GM18508 (cell line): Measurements from ENCODE around the gene PML.

Experiments used
- ATAC-seq: cut with Tn5 transposase; IDR thresholded peaks from one replicate; pipeline ENCODE4 v1.9.1; 2021; ENCODE audit warnings: moderate number of reproducible peaks; ENCODE audit not compliant: insufficient read depth, unreplicated experiment

PML gene

DNA sequence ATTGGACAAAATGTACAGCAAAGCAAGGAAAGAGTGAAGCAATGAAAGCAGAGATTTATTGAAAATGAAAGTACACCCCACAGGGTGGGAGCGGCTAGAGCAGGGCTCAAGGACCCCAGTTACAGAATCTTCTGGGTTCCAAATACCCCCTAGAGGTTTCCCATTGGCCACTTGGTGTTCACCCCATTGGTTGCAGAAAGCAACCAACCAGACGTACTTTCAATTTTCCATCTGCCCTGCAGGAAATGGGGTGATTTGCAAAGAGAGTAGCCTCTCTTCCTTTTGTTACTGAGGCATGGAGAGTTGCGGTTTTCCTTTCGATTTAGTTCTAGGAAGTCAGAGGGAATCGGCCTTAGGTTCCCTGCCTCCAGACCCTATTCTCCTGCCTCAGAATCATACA lies 2.4 kb downstream of the PML start:
- no peak for ATAC-seq

DNA sequence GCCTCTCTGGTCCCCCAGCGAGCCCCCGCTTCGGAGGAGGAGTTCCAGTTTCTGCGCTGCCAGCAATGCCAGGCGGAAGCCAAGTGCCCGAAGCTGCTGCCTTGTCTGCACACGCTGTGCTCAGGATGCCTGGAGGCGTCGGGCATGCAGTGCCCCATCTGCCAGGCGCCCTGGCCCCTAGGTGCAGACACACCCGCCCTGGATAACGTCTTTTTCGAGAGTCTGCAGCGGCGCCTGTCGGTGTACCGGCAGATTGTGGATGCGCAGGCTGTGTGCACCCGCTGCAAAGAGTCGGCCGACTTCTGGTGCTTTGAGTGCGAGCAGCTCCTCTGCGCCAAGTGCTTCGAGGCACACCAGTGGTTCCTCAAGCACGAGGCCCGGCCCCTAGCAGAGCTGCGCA lies 3.5 kb downstream of the PML start:
- ATAC-seq = no peak

DNA sequence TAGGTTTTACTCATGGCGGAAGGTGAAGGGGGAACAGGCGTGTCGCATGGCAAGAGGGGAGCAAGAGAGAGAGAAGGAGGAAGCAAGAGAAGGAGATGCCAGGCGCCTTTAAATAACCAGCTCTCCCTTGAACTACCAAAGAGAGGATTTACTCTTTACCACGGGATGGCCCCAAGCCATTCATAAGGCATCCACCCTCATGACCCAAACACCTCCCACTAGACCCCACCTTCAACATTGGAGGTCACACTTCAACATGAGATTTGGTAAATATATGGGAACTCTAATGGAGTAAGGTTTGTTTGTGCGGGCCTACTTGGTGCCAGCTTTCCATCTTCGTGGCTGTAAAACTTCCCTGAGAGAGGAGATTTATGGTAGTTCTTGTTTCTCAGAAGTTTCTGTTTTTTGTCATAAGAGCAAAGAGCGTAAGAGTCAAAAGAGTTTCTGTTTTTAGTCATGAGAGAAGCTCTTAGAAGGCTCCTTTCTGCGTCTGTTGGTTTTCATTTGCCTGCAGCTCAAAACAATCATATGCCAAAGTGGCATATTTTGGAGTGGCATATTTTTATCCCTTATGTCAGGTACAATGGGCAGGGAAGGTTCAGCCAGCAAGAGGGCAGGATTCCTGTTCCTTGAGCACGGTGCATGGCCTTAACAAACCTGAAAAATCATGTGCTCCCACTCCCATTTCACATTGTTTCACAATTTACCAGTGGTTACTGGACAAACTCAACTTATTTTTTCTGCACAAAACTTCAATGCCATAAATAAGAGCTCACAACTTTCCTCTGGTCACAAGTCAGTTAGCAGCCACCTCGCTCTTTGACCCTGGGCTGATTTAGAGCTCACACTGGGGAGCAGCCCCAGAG lies 12.5 kb downstream of the PML start:
- no peak for ATAC-seq

DNA sequence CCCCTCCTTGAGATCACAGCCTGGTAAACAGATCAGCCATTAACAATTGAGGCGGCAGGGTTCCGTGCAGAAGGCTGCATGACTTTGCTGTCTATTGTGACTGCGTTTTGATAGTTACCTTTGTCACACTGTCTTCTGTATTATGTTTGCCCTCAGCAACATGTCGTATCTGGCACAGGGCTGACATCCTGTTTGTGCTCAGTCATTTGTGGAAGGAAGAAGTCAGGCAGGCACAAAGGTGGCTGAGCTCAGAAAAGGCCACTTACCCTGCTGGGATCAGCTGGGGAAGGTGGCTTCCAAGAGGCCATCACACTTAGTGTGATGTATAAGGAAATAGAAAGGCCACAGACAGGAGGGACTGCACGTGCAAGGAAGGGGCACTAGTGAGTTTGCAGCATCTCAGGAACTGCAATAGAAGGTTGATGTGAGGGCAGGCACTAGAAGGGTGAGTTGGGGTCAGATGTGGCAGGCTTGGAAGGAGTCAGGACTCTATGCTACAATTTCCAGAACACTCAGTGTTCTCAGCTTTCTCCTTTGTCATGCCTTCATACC lies 13.4 kb downstream of the PML start:
- no peak for ATAC-seq

DNA sequence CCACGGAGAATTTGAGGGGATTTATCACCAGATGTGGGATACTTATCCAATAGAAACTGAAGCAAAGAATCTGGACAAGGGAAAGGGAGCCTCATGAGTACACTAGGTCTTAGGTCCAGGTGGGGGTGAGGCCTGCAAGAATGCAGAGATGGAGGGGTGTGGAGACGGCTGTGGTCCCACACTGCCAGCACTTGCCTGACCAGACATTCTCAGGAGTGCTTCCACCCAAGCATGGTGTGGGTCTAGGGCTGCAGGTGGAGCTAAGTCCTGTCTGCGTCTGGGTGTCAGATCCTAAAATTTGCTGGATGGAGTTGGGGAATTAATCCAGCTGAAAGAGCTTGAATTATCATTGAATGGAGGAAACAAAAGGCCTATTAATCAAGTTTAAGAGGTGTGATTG lies 14.4 kb downstream of the PML start:
- no peak for ATAC-seq

DNA sequence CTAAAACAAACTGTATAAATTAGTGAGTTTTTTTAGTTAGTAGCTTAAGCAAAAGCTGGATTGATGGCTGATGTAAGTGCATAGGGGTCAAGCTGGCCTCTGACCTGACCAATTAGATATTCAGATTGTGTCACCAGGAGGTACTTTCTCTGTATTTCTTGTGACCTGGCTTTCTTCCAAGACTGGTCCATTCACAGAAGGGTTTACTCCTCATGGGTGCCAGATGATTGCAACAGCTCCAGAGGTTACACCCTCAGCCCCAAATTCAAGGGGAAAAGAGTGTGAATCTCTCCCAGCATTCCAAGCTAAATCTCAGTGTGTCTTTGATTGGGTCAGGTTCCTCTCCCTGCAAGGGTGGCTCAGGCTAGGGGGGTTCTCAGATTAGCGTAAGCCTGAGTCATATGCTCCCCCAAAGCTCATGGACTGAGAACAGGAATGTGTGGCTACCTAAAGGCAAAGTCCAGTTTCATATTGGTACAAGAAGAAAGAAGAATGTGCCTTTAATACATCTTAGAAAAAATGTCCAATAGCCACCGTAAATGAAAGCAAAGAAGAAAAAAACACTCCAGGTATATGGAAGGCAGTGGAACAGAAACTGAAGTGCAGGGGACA lies 16.5 kb downstream of the PML start:
- ATAC-seq = no peak

DNA sequence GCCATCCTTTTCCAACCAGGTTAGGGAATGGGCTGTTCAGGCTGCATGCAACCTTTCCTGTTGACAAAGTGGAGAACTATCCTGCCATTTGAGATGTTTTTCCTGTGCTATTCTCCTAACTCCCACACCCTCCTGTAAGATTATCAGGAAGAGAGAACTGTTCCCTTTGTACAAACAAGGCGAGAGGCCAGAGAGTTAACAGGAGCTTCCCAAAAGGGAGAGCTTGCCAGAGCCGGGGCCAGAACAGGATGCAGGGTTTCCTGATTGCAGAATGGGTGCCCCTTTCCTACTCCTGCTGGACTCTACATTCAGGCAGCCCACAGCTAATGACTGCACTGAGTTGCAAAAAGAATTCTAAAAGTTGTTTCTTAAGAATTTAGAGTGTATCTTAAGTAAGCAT lies 17.1 kb downstream of the PML start:
- ATAC-seq = no peak

DNA sequence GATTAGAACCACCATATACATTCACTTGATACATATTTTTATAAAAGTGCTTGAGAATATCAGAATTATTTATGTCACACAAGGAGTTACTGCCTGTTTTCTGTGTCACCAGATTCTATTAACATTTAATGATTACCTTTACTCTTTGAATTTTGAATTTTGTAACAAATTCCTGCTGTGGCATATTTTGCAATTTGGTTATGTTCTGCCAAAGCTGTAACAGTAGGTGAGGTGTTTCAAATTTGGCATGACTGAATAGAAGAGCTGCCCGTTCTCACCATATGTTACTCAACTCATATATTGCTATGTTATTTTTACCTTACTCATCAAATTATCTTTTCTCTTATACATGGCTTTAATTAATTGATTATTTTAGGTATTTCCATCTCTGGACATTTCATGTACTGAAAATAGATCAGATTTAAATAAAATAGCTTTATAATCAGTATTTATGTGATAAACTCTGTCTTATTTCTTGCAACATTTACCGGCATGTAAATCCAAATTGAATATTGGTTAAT lies 18.9 kb downstream of the PML start:
- ATAC-seq = no peak

DNA sequence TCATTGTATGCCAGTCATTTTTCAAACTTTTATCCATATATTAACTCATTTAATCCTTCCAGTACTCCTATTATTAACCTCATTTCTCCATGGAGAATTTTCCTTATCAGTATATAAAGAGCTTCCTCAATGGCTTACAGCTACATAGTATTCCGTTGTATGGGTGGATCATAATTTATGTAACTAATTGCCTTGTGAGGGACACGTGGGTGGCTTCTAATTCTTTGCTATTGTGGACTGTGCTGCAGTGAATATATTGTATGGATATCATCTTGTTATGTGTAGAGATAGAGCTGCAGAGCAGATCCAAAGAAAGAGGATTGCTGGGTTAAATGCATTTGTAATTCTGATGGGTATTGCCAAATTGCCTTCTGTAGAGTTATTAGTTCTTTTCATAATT lies 25.2 kb downstream of the PML start:
- no peak for ATAC-seq

DNA sequence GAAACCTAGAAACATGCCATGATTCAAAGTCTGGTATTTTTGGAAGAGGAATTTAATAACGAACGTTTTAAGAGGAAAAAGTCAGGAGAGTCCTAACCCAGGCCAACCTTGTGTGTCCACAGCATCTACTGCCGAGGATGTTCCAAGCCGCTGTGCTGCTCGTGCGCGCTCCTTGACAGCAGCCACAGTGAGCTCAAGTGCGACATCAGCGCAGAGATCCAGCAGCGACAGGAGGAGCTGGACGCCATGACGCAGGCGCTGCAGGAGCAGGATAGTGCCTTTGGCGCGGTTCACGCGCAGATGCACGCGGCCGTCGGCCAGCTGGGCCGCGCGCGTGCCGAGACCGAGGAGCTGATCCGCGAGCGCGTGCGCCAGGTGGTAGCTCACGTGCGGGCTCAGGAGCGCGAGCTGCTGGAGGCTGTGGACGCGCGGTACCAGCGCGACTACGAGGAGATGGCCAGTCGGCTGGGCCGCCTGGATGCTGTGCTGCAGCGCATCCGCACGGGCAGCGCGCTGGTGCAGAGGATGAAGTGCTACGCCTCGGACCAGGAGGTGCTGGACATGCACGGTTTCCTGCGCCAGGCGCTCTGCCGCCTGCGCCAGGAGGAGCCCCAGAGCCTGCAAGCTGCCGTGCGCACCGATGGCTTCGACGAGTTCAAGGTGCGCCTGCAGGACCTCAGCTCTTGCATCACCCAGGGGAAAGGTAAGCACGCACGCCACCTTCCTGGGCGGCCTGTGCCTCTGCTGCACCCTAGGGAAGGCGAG lies 28.4 kb downstream of the PML start:
- no peak for ATAC-seq

DNA sequence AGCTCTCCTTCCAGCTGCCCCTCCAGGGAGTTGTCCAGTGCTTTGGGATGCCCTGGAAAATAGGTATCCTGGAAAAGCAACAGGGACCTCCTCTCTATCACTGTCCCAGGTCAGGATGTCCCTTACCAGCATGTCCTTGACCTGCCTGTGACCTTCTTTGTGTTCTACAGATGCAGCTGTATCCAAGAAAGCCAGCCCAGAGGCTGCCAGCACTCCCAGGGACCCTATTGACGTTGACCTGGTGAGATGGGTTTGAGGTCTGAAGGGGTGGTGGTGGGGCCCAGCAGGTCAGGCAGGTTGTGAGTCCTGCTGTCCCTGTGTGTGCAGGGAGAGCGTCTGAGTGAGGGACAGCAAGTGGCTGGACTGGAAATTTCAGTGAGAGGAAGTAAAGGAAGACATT lies 30.2 kb downstream of the PML start:
- ATAC-seq = no peak

DNA sequence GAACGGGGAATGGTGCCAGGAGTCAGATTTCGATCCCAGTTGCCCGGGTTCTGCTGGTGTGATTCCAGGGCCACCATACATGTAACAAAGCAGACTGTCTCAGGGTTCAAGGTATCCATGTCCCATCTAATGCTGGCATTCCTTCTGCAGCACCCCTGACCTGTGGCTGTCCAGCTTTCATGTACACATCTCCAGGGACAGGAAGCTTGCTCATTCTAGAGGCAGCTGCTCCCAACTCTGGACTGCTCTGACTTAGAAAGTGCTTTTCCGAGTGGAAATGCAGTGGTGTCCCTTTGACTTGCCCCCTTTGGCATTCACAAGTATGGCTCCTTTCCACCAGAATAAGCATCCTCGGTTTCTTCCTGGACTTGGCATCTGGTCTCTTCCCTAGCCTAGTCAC lies 30.9 kb downstream of the PML start:
- no peak for ATAC-seq

DNA sequence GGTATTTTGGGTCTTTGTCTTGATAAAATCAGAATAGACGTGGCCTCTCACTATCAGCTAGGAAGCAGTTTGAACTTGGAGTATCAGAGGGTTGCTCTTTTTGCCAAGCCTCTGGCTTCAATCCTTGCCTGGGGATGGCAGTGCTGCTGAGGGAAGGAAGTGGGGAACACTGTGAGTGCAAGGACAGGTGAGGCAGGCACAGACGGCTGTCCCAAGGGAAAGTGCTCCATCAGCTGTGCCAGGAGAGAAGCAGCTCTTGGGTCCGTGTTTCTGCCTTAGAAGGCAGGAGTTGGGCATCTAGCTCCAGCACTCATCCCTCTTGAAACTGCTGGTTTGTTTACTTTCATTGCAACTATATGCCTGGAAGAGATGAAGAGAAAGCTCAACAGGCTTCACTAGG lies 33.2 kb downstream of the PML start:
- no peak for ATAC-seq

DNA sequence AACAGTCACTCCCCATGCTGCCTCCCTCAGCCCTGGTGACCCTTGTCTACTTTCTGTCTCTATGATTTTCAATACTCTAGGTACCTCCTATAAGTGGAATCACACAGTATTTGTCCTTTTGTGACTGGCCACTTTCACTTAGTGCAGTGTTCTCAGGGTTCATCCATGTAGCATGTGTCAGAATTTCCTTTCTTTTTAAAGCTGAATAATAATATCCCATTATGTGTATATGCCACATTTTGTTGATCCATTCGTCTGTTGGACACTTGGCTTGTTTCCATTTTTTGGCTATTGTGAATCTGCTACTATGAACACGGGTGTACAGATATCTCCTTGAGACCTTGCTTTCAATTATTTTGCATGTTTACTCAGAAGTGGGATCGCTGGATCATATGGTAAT lies 34.1 kb downstream of the PML start:
- no peak for ATAC-seq

DNA sequence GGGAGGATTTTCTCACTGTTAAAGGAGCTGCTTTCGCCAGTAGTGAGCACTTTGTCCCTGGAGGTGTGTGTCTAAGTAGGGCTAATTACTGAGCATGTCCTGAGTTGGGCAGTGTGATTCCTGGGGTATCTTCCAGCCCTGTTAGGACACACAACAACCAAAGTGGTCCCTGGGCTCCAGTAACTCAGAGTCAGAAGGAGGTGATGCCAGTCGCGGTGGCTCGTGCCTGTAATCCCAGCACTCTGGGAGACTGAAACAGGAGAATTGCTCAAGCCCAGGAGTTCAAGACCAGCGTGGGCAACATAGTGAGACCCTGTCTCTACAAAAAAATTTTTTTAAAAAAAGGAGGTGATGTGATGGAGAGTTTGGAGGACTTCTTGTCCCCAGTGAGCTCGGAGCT lies 37.5 kb downstream of the PML start:
- no peak for ATAC-seq

DNA sequence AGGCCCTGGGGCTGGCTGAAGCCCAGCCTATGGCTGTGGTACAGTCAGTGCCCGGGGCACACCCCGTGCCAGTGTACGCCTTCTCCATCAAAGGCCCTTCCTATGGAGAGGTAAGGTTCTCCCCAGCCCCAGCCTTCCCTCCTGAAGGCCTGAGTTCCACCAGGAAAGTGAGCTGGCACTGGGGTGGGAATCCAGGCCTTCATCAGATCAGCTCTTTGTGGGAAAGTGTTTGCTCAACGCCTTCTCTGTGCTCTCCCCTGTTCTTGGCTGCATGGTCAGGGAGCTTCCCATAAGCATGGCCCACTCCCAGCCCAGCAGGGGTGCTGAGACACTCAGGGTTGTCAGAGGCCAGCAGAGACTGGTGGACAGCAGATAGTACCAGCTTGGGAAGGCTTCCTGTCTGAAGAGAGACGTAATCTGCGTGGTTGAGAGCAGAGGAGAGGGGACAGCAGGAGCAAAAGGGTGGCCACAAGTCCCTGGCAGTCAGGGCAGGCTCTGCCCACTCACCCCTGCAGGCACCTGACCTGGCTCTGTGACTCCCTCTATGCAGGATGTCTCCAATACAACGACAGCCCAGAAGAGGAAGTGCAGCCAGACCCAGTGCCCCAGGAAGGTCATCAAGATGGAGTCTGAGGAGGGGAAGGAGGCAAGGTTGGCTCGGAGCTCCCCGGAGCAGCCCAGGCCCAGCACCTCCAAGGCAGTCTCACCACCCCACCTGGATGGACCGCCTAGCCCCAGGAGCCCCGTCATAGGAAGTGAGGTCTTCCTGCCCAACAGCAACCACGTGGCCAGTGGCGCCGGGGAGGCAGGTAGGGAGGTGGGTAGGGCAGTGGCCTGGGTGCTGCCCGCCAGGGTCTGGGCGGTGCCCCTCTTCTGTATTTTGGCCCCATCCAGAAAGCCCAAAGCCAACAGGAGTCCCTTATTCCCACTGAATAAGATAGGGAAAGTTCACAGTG lies 38.4 kb downstream of the PML start:
- no peak for ATAC-seq

DNA sequence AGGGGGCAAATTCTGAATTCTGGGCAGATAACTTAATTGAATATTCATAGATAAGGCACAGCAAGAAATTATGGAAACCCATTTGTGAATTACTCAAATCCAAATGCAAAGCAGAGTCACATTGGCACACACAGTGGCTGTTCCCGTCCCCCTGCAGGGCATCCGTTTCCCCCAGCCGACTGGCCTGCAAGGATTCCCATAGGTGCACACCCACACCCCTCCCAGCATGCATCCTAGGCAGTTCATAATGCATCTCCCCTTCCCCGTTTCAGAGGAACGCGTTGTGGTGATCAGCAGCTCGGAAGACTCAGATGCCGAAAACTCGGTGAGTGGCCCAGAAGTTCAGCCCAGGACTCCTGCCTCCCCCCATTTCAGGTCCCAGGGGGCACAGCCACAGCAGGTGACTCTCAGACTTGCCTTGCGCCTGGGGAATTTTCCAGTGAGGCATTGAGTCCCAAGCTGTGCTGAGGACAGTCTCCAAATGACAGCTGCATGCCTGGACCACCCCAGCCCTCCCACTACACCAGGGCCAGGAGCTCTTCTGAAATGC lies 39.8 kb downstream of the PML start:
- no peak for ATAC-seq

DNA sequence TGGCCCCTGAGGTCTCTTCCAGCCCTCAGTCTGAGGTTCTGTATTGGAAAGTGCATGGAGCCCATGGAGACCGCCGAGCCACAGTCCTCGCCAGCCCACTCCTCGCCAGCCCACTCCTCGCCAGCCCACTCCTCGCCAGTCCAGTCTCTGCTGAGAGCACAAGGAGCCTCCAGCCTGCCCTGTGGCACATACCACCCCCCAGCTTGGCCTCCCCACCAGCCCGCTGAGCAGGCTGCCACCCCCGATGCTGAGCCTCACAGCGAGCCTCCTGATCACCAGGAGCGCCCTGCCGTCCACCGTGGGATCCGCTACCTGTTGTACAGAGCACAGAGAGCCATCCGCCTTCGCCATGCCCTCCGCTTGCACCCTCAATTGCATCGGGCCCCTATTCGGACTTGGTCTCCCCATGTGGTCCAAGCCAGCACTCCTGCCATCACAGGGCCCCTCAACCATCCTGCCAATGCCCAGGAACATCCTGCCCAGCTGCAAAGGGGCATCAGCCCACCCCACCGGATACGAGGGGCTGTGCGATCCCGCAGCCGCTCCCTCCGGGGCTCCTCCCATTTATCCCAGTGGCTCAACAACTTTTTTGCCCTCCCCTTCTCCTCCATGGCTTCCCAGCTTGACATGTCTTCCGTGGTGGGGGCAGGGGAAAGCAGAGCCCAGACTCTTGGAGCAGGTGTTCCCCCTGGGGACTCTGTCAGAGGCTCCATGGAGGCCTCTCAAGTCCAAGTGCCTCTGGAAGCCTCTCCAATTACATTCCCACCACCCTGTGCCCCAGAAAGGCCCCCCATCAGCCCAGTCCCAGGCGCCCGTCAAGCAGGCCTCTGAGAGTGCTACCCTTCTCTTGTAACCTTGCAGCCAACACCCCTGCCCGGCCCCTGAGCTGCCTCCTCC lies 40.9 kb downstream of the PML start:
- ATAC-seq = no peak
